H1 (cell line): ENCODE data around the gene CCR3. TPM values are rescaled to one million over a fixed set of nuclear protein-coding genes. Genes with fewer than 3 reads are reported as not detected.

Experiments used
- CTCF ChIA-PET: fragments of 300-600 bp; sonication (Branson Sonifier 250); formaldehyde crosslinking; loops from one replicate; lab custom pipeline; 2021; ENCODE audit not compliant: partially characterized antibody; lab: Charles Lee
- POLR2A ChIA-PET: fragments of 300-600 bp; sonication (Branson Sonifier 250); formaldehyde crosslinking; loops from one replicate; lab custom pipeline; 2021; ENCODE audit warnings: inconsistent platforms; ENCODE audit not compliant: partially characterized antibody; lab: Charles Lee
- DNase-seq, 2 experiments: peaks; one replicate each; pipeline versions ENCODE4 v3.0.0 to v3.0.0-alpha.2; 2010 to 2022; ENCODE audit warnings: low spot score in 2 of 2, low read depth in 1 of 2, mixed read lengths in 1 of 2
- FAIRE-seq: peaks from 2 replicates; lab custom pipeline; 2011; peaks lifted over from hg19 to GRCh38; lab: Jason Lieb, UNC
- H2AFZ ChIP-seq: 2 replicates; pipeline ENCODE4 v1.8.1; 2012; ENCODE audit warnings: low read length, inconsistent platforms
- H2AK5ac ChIP-seq: 2 replicates; pipeline ENCODE4 v1.6.1; 2013; ENCODE audit warnings: low read depth, low read length
- H2BK120ac ChIP-seq: replicated peaks from 2 replicates; pipeline ENCODE3; 2013; ENCODE audit warnings: low read depth, low read length, inconsistent platforms
- H2BK12ac ChIP-seq: 2 replicates; pipeline ENCODE4 v1.6.1; 2013; ENCODE audit warnings: low read depth, low read length
- H2BK15ac ChIP-seq: 2 replicates; pipeline ENCODE4 v1.6.1; 2013; ENCODE audit warnings: low read length
- H2BK20ac ChIP-seq: 2 replicates; pipeline ENCODE4 v1.6.1; 2013; ENCODE audit warnings: low read length
- H2BK5ac ChIP-seq: 2 replicates; pipeline ENCODE4 v1.6.1; 2013; ENCODE audit warnings: low read depth, low read length
- H3K14ac ChIP-seq: 2 replicates; pipeline ENCODE4 v1.6.1; 2013; ENCODE audit warnings: inconsistent platforms; ENCODE audit not compliant: insufficient read length
- H3K18ac ChIP-seq: 2 replicates; pipeline ENCODE4 v1.6.1; 2013; ENCODE audit warnings: low read length; ENCODE audit errors: extremely low read depth
- H3K23ac ChIP-seq: 2 replicates; pipeline ENCODE4 v1.6.1; 2013; ENCODE audit warnings: inconsistent platforms; ENCODE audit not compliant: insufficient read length
- H3K23me2 ChIP-seq: 2 replicates; pipeline ENCODE4 v1.6.1; 2013; ENCODE audit warnings: low read depth, low read length
- H3K27ac ChIP-seq: 2 replicates; pipeline ENCODE4 v1.6.1; 2011; ENCODE audit warnings: low read depth, low read length, inconsistent platforms
- H3K27me3 ChIP-seq, 4 experiments: replicated peaks in 1 of 4; 1 replicate in 1 of 4; 2 replicates in 3 of 4; pipeline versions ENCODE4 v1.6.1 to v1.8.1; 2011 to 2013; ENCODE audit warnings: low read length in 3 of 4, mild to moderate bottlenecking in 3 of 4, inconsistent platforms in 2 of 4, mixed read lengths in 2 of 4, moderate library complexity in 1 of 4; ENCODE audit not compliant: control insufficient read depth in 3 of 4, insufficient read depth in 3 of 4; ENCODE audit errors: extremely low read depth in 1 of 4
- H3K36me3 ChIP-seq, 4 experiments: 2 replicates each; pipeline versions ENCODE4 v1.6.1 to v1.8.1; 2011 to 2013; ENCODE audit warnings: mild to moderate bottlenecking in 4 of 4, low read length in 3 of 4, moderate library complexity in 2 of 4, control low read depth in 1 of 4, inconsistent platforms in 1 of 4; ENCODE audit not compliant: insufficient read depth in 4 of 4, control insufficient read depth in 2 of 4
- H3K4ac ChIP-seq: replicated peaks from 2 replicates; pipeline ENCODE3; 2013; ENCODE audit warnings: low read length, low read depth, mixed read lengths, inconsistent platforms; ENCODE audit not compliant: insufficient read length
- H3K4me1 ChIP-seq, 4 experiments: replicated peaks in 1 of 4; 1 replicate in 1 of 4; 2 replicates in 3 of 4; pipeline versions ENCODE4 v1.6.1 to v1.8.1; 2011 to 2013; ENCODE audit warnings: low read length in 3 of 4, inconsistent platforms in 2 of 4, mixed read lengths in 1 of 4; ENCODE audit not compliant: insufficient read depth in 4 of 4, control insufficient read depth in 3 of 4
- H3K4me2 ChIP-seq, 2 experiments: 2 replicates each; pipeline versions ENCODE4 v1.6.1 to v1.8.1; 2011 to 2013; ENCODE audit warnings: low read depth in 2 of 2, low read length in 2 of 2, control low read depth in 1 of 2, inconsistent platforms in 1 of 2, mild to moderate bottlenecking in 1 of 2; ENCODE audit not compliant: insufficient read depth in 1 of 2
- H3K4me3 ChIP-seq, 4 experiments: fragments of 200-600, 300-600 bp in 1 of 4; sonication (generic), shearing (Covaris generic), sonication (Bioruptor Twin) in 1 of 4; 2 replicates each; pipeline versions ENCODE4 v1.5.1 to v1.8.1; 2011 to 2016; ENCODE audit warnings: low read length in 4 of 4, low read depth in 3 of 4, control low read depth in 2 of 4, inconsistent platforms in 2 of 4, mild to moderate bottlenecking in 2 of 4, mixed read lengths in 1 of 4, moderate library complexity in 1 of 4; ENCODE audit not compliant: insufficient read depth in 2 of 4; ENCODE audit errors: extremely low read depth in 1 of 4
- H3K56ac ChIP-seq: replicated peaks from 2 replicates; pipeline ENCODE3; 2013; ENCODE audit warnings: low read depth, mild to moderate bottlenecking, mixed read lengths, low read length, inconsistent platforms; ENCODE audit not compliant: insufficient read length
- H3K79me1 ChIP-seq: 2 replicates; pipeline ENCODE4 v1.6.1; 2013; ENCODE audit warnings: low read depth, low read length, control low read depth
- H3K79me2 ChIP-seq, 2 experiments: 2 replicates each; pipeline versions ENCODE4 v1.6.1 to v1.8.1; 2012 to 2013; ENCODE audit warnings: low read length in 2 of 2, mild to moderate bottlenecking in 2 of 2, inconsistent platforms in 1 of 2; ENCODE audit not compliant: insufficient read depth in 2 of 2, control insufficient read depth in 1 of 2
- H3K9ac ChIP-seq, 4 experiments: replicated peaks in 1 of 4; 1 replicate in 1 of 4; 2 replicates in 3 of 4; pipeline versions ENCODE4 v1.6.1 to v1.8.1; 2011 to 2013; ENCODE audit warnings: low read depth in 3 of 4, low read length in 3 of 4, control low read depth in 2 of 4, mild to moderate bottlenecking in 2 of 4, moderate library complexity in 2 of 4, inconsistent platforms in 1 of 4; ENCODE audit errors: extremely low read depth in 1 of 4
- H3K9me3 ChIP-seq, 2 experiments: 2 replicates each; pipeline versions ENCODE4 v1.6.1 to v1.8.1; 2012 to 2013; ENCODE audit warnings: mild to moderate bottlenecking in 2 of 2, moderate library complexity in 2 of 2, control low read depth in 1 of 2, inconsistent platforms in 1 of 2, low read depth in 1 of 2, low read length in 1 of 2, mixed read lengths in 1 of 2; ENCODE audit not compliant: insufficient read depth in 2 of 2
- H4K20me1 ChIP-seq, 2 experiments: replicated peaks in 1 of 2; 2 replicates each; pipeline versions ENCODE3 to v1.8.1; 2011 to 2013; ENCODE audit warnings: inconsistent platforms in 2 of 2, low read length in 2 of 2, mild to moderate bottlenecking in 1 of 2; ENCODE audit not compliant: insufficient read depth in 2 of 2, control insufficient read depth in 1 of 2
- H4K5ac ChIP-seq: 2 replicates; pipeline ENCODE4 v1.6.1; 2013; ENCODE audit warnings: low read length, low read depth, mixed read lengths, inconsistent platforms; ENCODE audit not compliant: insufficient read length
- H4K8ac ChIP-seq: 2 replicates; pipeline ENCODE4 v1.8.0; 2013; ENCODE audit warnings: mild to moderate bottlenecking, moderate library complexity, low read length, inconsistent platforms; ENCODE audit not compliant: insufficient read depth; ENCODE audit errors: extremely low read depth
- H4K91ac ChIP-seq: replicated peaks from 2 replicates; pipeline ENCODE3; 2013; ENCODE audit warnings: low read length, mixed read lengths, inconsistent platforms; ENCODE audit not compliant: insufficient read length
- CBX8 ChIP-seq: fragments of 300-800, 300-1000 bp; sonication (generic); IDR thresholded peaks from 2 replicates; pipeline ENCODE4 v1.7.1; 2016; ENCODE audit warnings: low read depth, low read length, borderline replicate concordance
- CTCF ChIP-seq, 3 experiments: IDR thresholded peaks; 1 replicate in 2 of 3; 2 replicates in 1 of 3; pipeline versions ENCODE4 v1.5.1 to v1.6.1; 2011; ENCODE audit warnings: low read length in 3 of 3, mild to moderate bottlenecking in 3 of 3, inconsistent platforms in 2 of 3, low read depth in 1 of 3, moderate library complexity in 1 of 3; ENCODE audit not compliant: insufficient read depth in 1 of 3; ENCODE audit errors: control extremely low read depth in 1 of 3
- EGR1 ChIP-seq: IDR thresholded peaks from 2 replicates; pipeline ENCODE4 v1.6.1; 2011; ENCODE audit warnings: low read depth, low read length, borderline replicate concordance
- SUZ12 ChIP-seq: fragments of 200-600 bp; sonication (generic); IDR thresholded peaks from 2 replicates; pipeline ENCODE4 v1.6.1; 2012; ENCODE audit warnings: mild to moderate bottlenecking, inconsistent platforms, low read length, moderate library complexity, mixed read lengths
- WGBS, 2 experiments: shearing (Covaris generic) in 1 of 2; methylation state at CpG; one replicate each; pipeline versions ENCODE4 v1.1.6 to v1.1.7; 2013 to 2015; ENCODE audit warnings: low lambda C conversion rate in 2 of 2, mixed read lengths in 2 of 2, inconsistent platforms in 1 of 2, low coverage in 1 of 2, missing lambda C conversion rate in 1 of 2; ENCODE audit not compliant: insufficient replicate concordance in 2 of 2, insufficient coverage in 1 of 2, insufficient read length in 1 of 2; ENCODE audit errors: extremely low coverage in 1 of 2, missing lambda C conversion rate in 1 of 2; 5-methylcytosine and 5-hydroxymethylcytosine counted together
- polyA plus RNA-seq, 7 experiments: library from polyadenylated mRNA; depleted of rRNA in 3 of 7; stranded (reverse) in 5 of 7; unstranded in 2 of 7; fragments of >200 nt in 5 of 7; fragments of 200-250 nt in 2 of 7; gene quantifications; 1 replicate in 5 of 7; 2 replicates in 1 of 7; 4 replicates in 1 of 7; pipeline versions ENCODE4 v1.2.1 to v1.2.3, GENCODE V29; 2011 to 2013; ENCODE audit warnings: missing spikeins in 2 of 7, mixed read lengths in 2 of 7
- total RNA-seq: library from RNA; stranded (reverse); fragmentation: NEBNext Ultra II Directional; extraction: Animal tissue kit (Norgen Biotek cat#: 25700); gene quantifications from 2 replicates; pipeline ENCODE4 v1.2.1, GENCODE V29; 2021

CCR3 gene
- total and polyA plus RNA-seq, 2 of the 8 experiments (the other 6 are each of a cell fraction or from before 2014, with no cell fraction given), result not detected

GRCh38 chr3:46261926-46262594, 19.8 kb downstream of the CCR3 start:
- H3K9ac ChIP-seq, result no peak overlapping the region
- H3K4me1 ChIP-seq, result peaks cover 0 to 7% (median 3%) of the 10 kb centered on the region in 4 experiments; a peak in 2 of 7 replicates
- no peak overlapping the region for H3K4ac ChIP-seq
- H2BK15ac ChIP-seq, result no peak overlapping the region
- H2BK20ac ChIP-seq, result no peak overlapping the region
- no peak overlapping the region for H3K4me3 ChIP-seq
- FAIRE-seq (no peak), DNase-seq (no peak)
- no peak overlapping the region for H2BK5ac ChIP-seq
- no peak overlapping the region for H3K4me2 ChIP-seq
- H3K14ac ChIP-seq, result no peak overlapping the region
- ChIA-PET POLR2A (no interaction called here), CTCF (interaction anchor here (1.0 kb wide), 1 partner anchor 54 kb away, joined by 3 read pairs; the partner anchor contains the start of gene CCR1)
- TF ChIP-seq CTCF (IDR thresholded peaks at IDR 0.05; ENCODE audit: control extremely low read depth in 1 of 3, insufficient read depth in 1 of 3, low read depth in 1 of 3, low read length in 3 of 3), result no peak
- no peak for TF ChIP-seq CBX8
- no peak for TF ChIP-seq SUZ12
- TF ChIP-seq EGR1, result no peak
- no peak overlapping the region for H3K56ac ChIP-seq
- H3K18ac ChIP-seq, result no peak overlapping the region
- no peaks in the 10 kb centered on the region for H3K79me2 ChIP-seq
- H3K9me3 ChIP-seq, result no peaks in the 10 kb centered on the region
- WGBS, 2 experiments, result 94% methylated on average over 5 of the region's 5 CpGs; no CpG with 5 or more reads in 1 of the 2 experiments
- no peaks in the 10 kb centered on the region for H3K27me3 ChIP-seq
- no peaks in the 10 kb centered on the region for H4K20me1 ChIP-seq
- H3K23ac ChIP-seq, result no peak overlapping the region
- no peak overlapping the region for H4K5ac ChIP-seq
- H2BK12ac ChIP-seq, result no peak overlapping the region
- H3K23me2 ChIP-seq, result no peaks in the 10 kb centered on the region
- no peaks in the 10 kb centered on the region for H3K79me1 ChIP-seq
- H3K27ac ChIP-seq, result no peak overlapping the region
- no peak overlapping the region for H4K8ac ChIP-seq
- no peaks in the 10 kb centered on the region; a peak in 1 of 8 replicates for H3K36me3 ChIP-seq
- no peak overlapping the region for H4K91ac ChIP-seq
- H2BK120ac ChIP-seq, result no peak overlapping the region
- H2AK5ac ChIP-seq, result no peak overlapping the region
- H2AFZ ChIP-seq, result no peak overlapping the region
